Measurements from ENCODE around the gene ARHGAP21. TPM values are rescaled to one million over a fixed set of nuclear protein-coding genes. Genes with fewer than 3 reads are reported as not detected.

The ARHGAP21 gene
- total RNA-seq, 1 donor from 2014 or later: 27.5 TPM

GRCh38 chr10:24722131-24722675, 1.5 kb downstream of the ARHGAP21 start:
- H3K27ac ChIP-seq: peak overlapping the region; percentile 92 to 97
- peak overlapping the region; percentile 75 to 83 for H3K4me3 ChIP-seq
- TF ChIP-seq, protein P1, sequence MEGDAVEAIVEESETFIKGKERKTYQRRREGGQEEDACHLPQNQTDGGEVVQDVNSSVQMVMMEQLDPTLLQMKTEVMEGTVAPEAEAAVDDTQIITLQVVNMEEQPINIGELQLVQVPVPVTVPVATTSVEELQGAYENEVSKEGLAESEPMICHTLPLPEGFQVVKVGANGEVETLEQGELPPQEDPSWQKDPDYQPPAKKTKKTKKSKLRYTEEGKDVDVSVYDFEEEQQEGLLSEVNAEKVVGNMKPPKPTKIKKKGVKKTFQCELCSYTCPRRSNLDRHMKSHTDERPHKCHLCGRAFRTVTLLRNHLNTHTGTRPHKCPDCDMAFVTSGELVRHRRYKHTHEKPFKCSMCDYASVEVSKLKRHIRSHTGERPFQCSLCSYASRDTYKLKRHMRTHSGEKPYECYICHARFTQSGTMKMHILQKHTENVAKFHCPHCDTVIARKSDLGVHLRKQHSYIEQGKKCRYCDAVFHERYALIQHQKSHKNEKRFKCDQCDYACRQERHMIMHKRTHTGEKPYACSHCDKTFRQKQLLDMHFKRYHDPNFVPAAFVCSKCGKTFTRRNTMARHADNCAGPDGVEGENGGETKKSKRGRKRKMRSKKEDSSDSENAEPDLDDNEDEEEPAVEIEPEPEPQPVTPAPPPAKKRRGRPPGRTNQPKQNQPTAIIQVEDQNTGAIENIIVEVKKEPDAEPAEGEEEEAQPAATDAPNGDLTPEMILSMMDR (IDR thresholded peaks at IDR 0.05): no peak
- intact Hi-C loops (cut with DNase I): loop anchor here (2.0 to 10.0 kb wide), 7 partner anchors 35 to 1627 kb away; partner anchors contain the start of genes MSRB2 and OTUD1
- DNase-seq (ENCODE audit: low spot score in 2 of 2): no peak
- H3K36me3 ChIP-seq: no peaks in the 10 kb centered on the region
- H3K27me3 ChIP-seq: no peaks in the 10 kb centered on the region
- peaks cover 0 to 20% of the 10 kb centered on the region in 2 donors for H3K4me1 ChIP-seq
- H3K9me3 ChIP-seq: no peaks in the 10 kb centered on the region

DNA sequence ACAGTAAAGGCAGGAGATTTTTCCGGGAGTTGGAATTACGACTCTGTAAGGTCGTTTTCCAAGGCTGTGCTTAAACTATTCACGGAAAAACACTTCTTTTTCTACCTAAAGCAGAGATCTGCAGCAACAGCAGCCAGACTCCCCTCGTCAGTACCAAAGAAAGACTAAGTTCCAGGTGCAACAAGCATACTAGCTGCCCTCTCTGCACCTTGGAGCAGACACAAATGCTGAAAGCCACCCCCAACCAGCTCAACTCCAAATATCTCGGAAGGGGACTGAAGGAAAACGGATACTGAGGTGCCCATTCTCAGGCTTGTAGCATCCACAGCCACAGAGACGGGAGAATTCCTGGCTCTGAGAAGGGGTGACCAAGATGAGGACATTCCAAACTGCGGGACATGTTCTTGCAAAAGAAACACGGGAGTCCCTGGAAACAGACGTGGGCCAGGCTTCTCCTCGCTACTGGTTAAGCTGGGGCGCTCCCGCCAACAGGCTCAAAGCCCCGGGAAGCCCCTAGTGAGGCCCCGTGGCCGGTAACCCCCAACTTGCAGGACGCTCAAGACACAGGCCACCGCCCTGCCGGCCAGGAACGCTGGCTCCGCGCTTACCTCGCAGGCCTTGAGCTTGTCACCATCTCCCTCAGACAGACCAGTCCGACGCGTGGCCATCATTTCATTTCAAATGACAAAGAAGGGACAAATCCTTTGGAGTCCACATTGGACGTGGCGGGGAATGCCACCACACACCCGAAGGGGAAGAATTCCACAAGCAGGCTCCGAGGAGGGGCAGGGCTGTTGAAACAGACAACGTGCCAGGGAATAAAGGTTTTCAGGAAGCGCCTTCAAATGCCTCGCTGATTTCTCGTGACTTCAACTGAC, 2.2 kb downstream of the ARHGAP21 start:
- Histone ChIP-seq H3K4me3 (peak overlapping the region; percentile 75 to 83), H3K27me3 (no peaks in the 10 kb centered on the region), H3K36me3 (no peaks in the 10 kb centered on the region), H3K4me1 (peaks cover 0 to 23% of the 10 kb centered on the region in 2 donors), H3K9me3 (no peaks in the 10 kb centered on the region), H3K27ac (peak overlapping the region; percentile 92 to 97)
- TF ChIP-seq, protein P1 (IDR thresholded peaks at IDR 0.05): no peak
- DNase-seq (ENCODE audit: low spot score in 2 of 2): peak in 1 of 2 donors; percentile 69
- intact Hi-C loops (cut with DNase I): loop anchor here (2.0 to 10.0 kb wide), 7 partner anchors 34 to 1627 kb away; partner anchors contain the start of genes MSRB2 and OTUD1

DNA sequence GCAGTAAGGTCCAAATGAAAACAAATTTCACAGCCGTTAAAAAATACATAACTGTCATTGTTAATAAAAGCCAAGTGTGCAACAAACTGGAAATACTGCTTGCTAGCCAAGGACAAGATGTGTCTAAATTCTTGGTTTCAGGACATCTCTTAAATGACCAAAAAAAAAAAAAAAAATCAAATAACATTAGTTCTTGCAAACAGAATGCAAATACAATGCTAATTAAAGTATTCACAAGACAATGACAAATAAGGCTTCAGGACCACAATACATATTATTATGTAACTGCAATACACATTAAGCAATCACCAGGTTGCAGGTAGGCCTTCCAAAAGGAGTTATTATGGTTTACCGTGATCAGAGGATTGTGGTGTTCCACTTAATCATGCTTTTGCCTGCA, 3.6 kb downstream of the ARHGAP21 start:
- intact Hi-C loops (cut with DNase I): loop anchor here (5.0 to 10.0 kb wide), 6 partner anchors 33 to 1625 kb away; partner anchors contain the start of genes MSRB2 and OTUD1
- no peaks in the 10 kb centered on the region for H3K36me3 ChIP-seq
- no peak for DNase-seq (ENCODE audit: low spot score in 2 of 2)
- TF ChIP-seq, protein P1 (IDR thresholded peaks at IDR 0.05): no peak
- H3K27ac ChIP-seq: no peak overlapping the region
- H3K4me1 ChIP-seq: peaks cover 0 to 22% of the 10 kb centered on the region in 2 donors
- no peaks in the 10 kb centered on the region for H3K27me3 ChIP-seq
- no peaks in the 10 kb centered on the region for H3K9me3 ChIP-seq
- H3K4me3 ChIP-seq: peak overlapping the region; percentile 40 to 75

GRCh38 chr10:24718031-24718855, 5.4 kb downstream of the ARHGAP21 start:
- Histone ChIP-seq H3K9me3 (no peaks in the 10 kb centered on the region), H3K27ac (no peak overlapping the region), H3K27me3 (no peaks in the 10 kb centered on the region), H3K36me3 (no peaks in the 10 kb centered on the region), H3K4me3 (peak overlapping the region; percentile 8 to 75), H3K4me1 (peaks cover 0 to 21% of the 10 kb centered on the region in 2 donors)
- no peak for DNase-seq (ENCODE audit: low spot score in 2 of 2)
- TF ChIP-seq, protein P1 (IDR thresholded peaks at IDR 0.05): no peak
- intact Hi-C loops (cut with DNase I): no loop called here

- Histone ChIP-seq H3K4me1 (peaks cover 0 to 32% of the 10 kb centered on the region in 2 donors), H3K36me3 (no peaks in the 10 kb centered on the region), H3K27me3 (no peaks in the 10 kb centered on the region), H3K27ac (no peak overlapping the region), H3K9me3 (no peaks in the 10 kb centered on the region), H3K4me3 (peak overlapping the region in 1 of 2 donors; percentile 2)
- DNase-seq (ENCODE audit: low spot score in 2 of 2): no peak
- TF ChIP-seq, protein P1 (IDR thresholded peaks at IDR 0.05): no peak
- intact Hi-C loops (cut with DNase I): no loop called here
Observed at GRCh38 chr10:24716295-24716694, 7.4 kb downstream of the ARHGAP21 start.

Data from ascending aorta (tissue), 2 donors.